Smooth muscle cell (in vitro differentiated cells): ENCODE results near the gene CACNA1A. TPM values are rescaled to one million over a fixed set of nuclear protein-coding genes. Genes with fewer than 3 reads are reported as not detected.

Experiments used
- DNase-seq: peaks from one replicate; lab custom pipeline; 2025; ENCODE audit not compliant: unreplicated experiment; lab: John Stamatoyannopoulos, UW
- H2AFZ ChIP-seq: fragments of 200-600 bp; sonication (generic); 2 replicates; pipeline ENCODE4 v1.6.0; 2016; ENCODE audit warnings: antibody characterized with exemption, low read depth, mild to moderate bottlenecking
- H3F3A ChIP-seq: fragments of 200-600 bp; sonication (generic); 2 replicates; pipeline ENCODE4 v1.6.0; 2017; ENCODE audit warnings: antibody characterized with exemption, low read depth
- H3K27ac ChIP-seq: fragments of 200-600 bp; sonication (generic); 2 replicates; pipeline ENCODE4 v1.5.1; 2016; ENCODE audit warnings: low read depth, mild to moderate bottlenecking
- H3K27me3 ChIP-seq: fragments of 200-600 bp; sonication (generic); 2 replicates; pipeline ENCODE4 v1.6.1; 2016; ENCODE audit warnings: low read depth, mild to moderate bottlenecking
- H3K36me3 ChIP-seq: fragments of 200-600 bp; sonication (generic); 2 replicates; pipeline ENCODE4 v1.5.1; 2016; ENCODE audit warnings: low read depth
- H3K4me1 ChIP-seq: fragments of 200-600 bp; sonication (generic); 2 replicates; pipeline ENCODE4 v1.5.1; 2016; ENCODE audit warnings: low read depth
- H3K4me2 ChIP-seq: fragments of 200-600 bp; sonication (generic); 2 replicates; pipeline ENCODE4 v1.6.0; 2016; ENCODE audit warnings: mild to moderate bottlenecking
- H3K4me3 ChIP-seq: fragments of 200-600 bp; sonication (generic); 2 replicates; pipeline ENCODE4 v1.5.1; 2016; ENCODE audit warnings: mild to moderate bottlenecking
- H3K79me2 ChIP-seq: fragments of 200-600 bp; sonication (generic); 2 replicates; pipeline ENCODE4 v1.6.0; 2016; ENCODE audit warnings: low read depth, mild to moderate bottlenecking
- H3K9ac ChIP-seq: fragments of 200-600 bp; sonication (generic); 2 replicates; pipeline ENCODE4 v1.6.0; 2016; ENCODE audit warnings: low read depth
- H3K9me3 ChIP-seq: fragments of 200-600 bp; sonication (generic); replicated peaks from 2 replicates; pipeline ENCODE4 v1.5.1; 2016; ENCODE audit warnings: low read depth
- H4K20me1 ChIP-seq: fragments of 200-600 bp; sonication (generic); 2 replicates; pipeline ENCODE4 v1.6.0; 2016; ENCODE audit warnings: low read depth
- CTCF ChIP-seq: fragments of 200-600 bp; sonication (generic); IDR thresholded peaks from 2 replicates; pipeline ENCODE4 v1.5.1; 2017; ENCODE audit warnings: borderline replicate concordance, mild to moderate bottlenecking, antibody characterized with exemption; ENCODE audit not compliant: insufficient read depth, poor library complexity, severe bottlenecking
- WGBS: methylation state at CpG from one replicate; pipeline ENCODE4 v1.1.7; 2016; ENCODE audit warnings: low lambda C conversion rate; 5-methylcytosine and 5-hydroxymethylcytosine counted together
- polyA plus RNA-seq: library from polyadenylated mRNA; unstranded; fragments of >200 nt; fragmentation: Nextera tagmentation; extraction: Ambion mirVana; gene quantifications from 2 replicates; pipeline ENCODE4 v1.2.1, GENCODE V29; 2016
- total RNA-seq: library from RNA; depleted of rRNA; stranded (reverse); fragments of >200 nt; gene quantifications from 2 replicates; pipeline ENCODE4 v1.2.3, GENCODE V29; 2014

The CACNA1A gene
- total and polyA plus RNA-seq, 2 experiments from 2014 or later, result 1.3 to 3.0 TPM

GRCh38 chr19:13220847-13221246 lies 285.4 kb downstream of the CACNA1A start:
- Histone ChIP-seq H3K27me3 (no peaks in the 10 kb centered on the region), H3K4me1 (no peaks in the 10 kb centered on the region), H3K9ac (no peak overlapping the region), H3K27ac (no peak overlapping the region), H2AFZ (no peak overlapping the region), H3F3A (no peaks in the 10 kb centered on the region), H3K4me3 (no peak overlapping the region), H3K36me3 (no peaks in the 10 kb centered on the region), H3K9me3 (no peaks in the 10 kb centered on the region), H3K79me2 (no peaks in the 10 kb centered on the region), H4K20me1 (no peaks in the 10 kb centered on the region), H3K4me2 (no peak overlapping the region)
- no peak for DNase-seq
- TF ChIP-seq CTCF, result no peak
- 72% methylated on average over 2 of the region's 2 CpGs for WGBS

- H3K4me1 ChIP-seq, result no peaks in the 10 kb centered on the region
- no peak overlapping the region for H2AFZ ChIP-seq
- no peaks in the 10 kb centered on the region for H3K9me3 ChIP-seq
- no peak overlapping the region for H3K27ac ChIP-seq
- no peak for TF ChIP-seq CTCF
- no peaks in the 10 kb centered on the region for H3K36me3 ChIP-seq
- no peaks in the 10 kb centered on the region for H3K79me2 ChIP-seq
- H3F3A ChIP-seq, result no peaks in the 10 kb centered on the region
- no peaks in the 10 kb centered on the region for H4K20me1 ChIP-seq
- no peaks in the 10 kb centered on the region for H3K27me3 ChIP-seq
- 82% methylated on average over 19 of the region's 19 CpGs for WGBS
- H3K4me3 ChIP-seq, result no peak overlapping the region
- DNase-seq, result no peak
- no peak overlapping the region for H3K4me2 ChIP-seq
- no peak overlapping the region for H3K9ac ChIP-seq
Measured at GRCh38 chr19:13215572-13216380, 290.5 kb downstream of the CACNA1A start.

GRCh38 chr19:13214036-13214730 lies 292.1 kb downstream of the CACNA1A start:
- DNase-seq, result no peak
- Histone ChIP-seq H3K27me3 (no peaks in the 10 kb centered on the region), H3F3A (no peaks in the 10 kb centered on the region), H3K36me3 (no peaks in the 10 kb centered on the region), H3K9ac (no peak overlapping the region), H3K27ac (no peak overlapping the region), H3K4me1 (no peaks in the 10 kb centered on the region), H3K9me3 (no peaks in the 10 kb centered on the region), H4K20me1 (no peaks in the 10 kb centered on the region), H3K79me2 (no peaks in the 10 kb centered on the region), H2AFZ (no peak overlapping the region), H3K4me2 (no peak overlapping the region), H3K4me3 (no peak overlapping the region)
- TF ChIP-seq CTCF, result no peak
- 93% methylated on average over 19 of the region's 19 CpGs for WGBS
